HG03025 (cell line): ENCODE measurements around the gene TNFAIP3.
"Not testable (repeated sequence)": the region's sequence is repeated elsewhere in the genome, so short reads cannot be mapped to it uniquely, and the experiment has no call there.

Experiments used
- ATAC-seq: cut with Tn5 transposase; IDR thresholded peaks from one replicate; pipeline ENCODE4 v1.9.1; 2021; ENCODE audit warnings: mild to moderate bottlenecking, moderate library complexity; ENCODE audit not compliant: unreplicated experiment, low FRiP score

The TNFAIP3 gene

GRCh38 chr6:137866914-137867684, at the start of gene TNFAIP3:
TSS of gene TNFAIP3 (plus strand) at chr6:137867259. CDS start at chr6:137871228, 3,969 bp downstream.
- ATAC-seq: peak; percentile 72

- no peak for ATAC-seq
Measured at GRCh38 chr6:137818440-137818839, 48.6 kb upstream of the TNFAIP3 start.

GRCh38 chr6:137819740-137820139, 47.3 kb upstream of the TNFAIP3 start:
- no peak for ATAC-seq

GRCh38 chr6:137820425-137820824, 46.6 kb upstream of the TNFAIP3 start:
- ATAC-seq: no peak

- ATAC-seq: no peak
Measured at GRCh38 chr6:137820952-137821351, 46.1 kb upstream of the TNFAIP3 start.

GRCh38 chr6:137821491-137821890, 45.6 kb upstream of the TNFAIP3 start:
- ATAC-seq: no peak

GRCh38 chr6:137823826-137824555, 43.1 kb upstream of the TNFAIP3 start:
- ATAC-seq: no peak

GRCh38 chr6:137824556-137824879, 42.5 kb upstream of the TNFAIP3 start:
- no peak for ATAC-seq

- no peak for ATAC-seq
Measured at GRCh38 chr6:137824896-137825295, 42.2 kb upstream of the TNFAIP3 start.

GRCh38 chr6:137827411-137827940, 39.6 kb upstream of the TNFAIP3 start:
- ATAC-seq: no peak

GRCh38 chr6:137827977-137828810, 38.9 kb upstream of the TNFAIP3 start:
- peak; percentile 54 for ATAC-seq

GRCh38 chr6:137829641-137830083, 37.4 kb upstream of the TNFAIP3 start:
- ATAC-seq: no peak

- no peak for ATAC-seq
Measured at GRCh38 chr6:137830511-137830911, 36.5 kb upstream of the TNFAIP3 start.

- ATAC-seq: no peak
Measured at GRCh38 chr6:137832110-137832509, 34.9 kb upstream of the TNFAIP3 start.

GRCh38 chr6:137834508-137834907, 32.6 kb upstream of the TNFAIP3 start:
- no peak for ATAC-seq

GRCh38 chr6:137836788-137837187, 30.3 kb upstream of the TNFAIP3 start:
- ATAC-seq: no peak

- ATAC-seq: not testable (repeated sequence)
Measured at GRCh38 chr6:137838090-137838489, 29.0 kb upstream of the TNFAIP3 start.

GRCh38 chr6:137838597-137838996, 28.5 kb upstream of the TNFAIP3 start:
- not testable (repeated sequence) for ATAC-seq

- no peak for ATAC-seq
Measured at GRCh38 chr6:137839076-137839475, 28.0 kb upstream of the TNFAIP3 start.

- no peak for ATAC-seq
Measured at GRCh38 chr6:137840252-137840651, 26.8 kb upstream of the TNFAIP3 start.

GRCh38 chr6:137843211-137843610, 23.8 kb upstream of the TNFAIP3 start:
- ATAC-seq: no peak
